NCI-H1436 treated with DMSO at 0.1 percent for 48 hours (cell line): ENCODE results near the gene P2RX7.
"Not testable (repeated sequence)": the region's sequence is repeated elsewhere in the genome, so short reads cannot be mapped to it uniquely, and the experiment has no call there.

Experiments used
- DNase-seq: peaks from one replicate; lab custom pipeline; 2025; lab: John Stamatoyannopoulos, UW

The P2RX7 gene

GRCh38 chr12:121208571-121208970, 75.9 kb downstream of the P2RX7 start:
- not testable (repeated sequence) for DNase-seq

GRCh38 chr12:121209221-121209620, 76.5 kb downstream of the P2RX7 start:
- DNase-seq: no peak

- DNase-seq: peak; percentile 50
These were observed 77.2 kb downstream of the P2RX7 start, which contains the start of gene P2RX4 for GRCh38 chr12:121209624-121210572. Gene P2RX4 (plus strand): TSS chr12:121210129. CDS start chr12:121210165, 36 bp downstream.

GRCh38 chr12:121212875-121213274, 80.2 kb downstream of the P2RX7 start:
- no peak for DNase-seq

GRCh38 chr12:121214166-121214777, 81.6 kb downstream of the P2RX7 start:
- DNase-seq: no peak

DNA sequence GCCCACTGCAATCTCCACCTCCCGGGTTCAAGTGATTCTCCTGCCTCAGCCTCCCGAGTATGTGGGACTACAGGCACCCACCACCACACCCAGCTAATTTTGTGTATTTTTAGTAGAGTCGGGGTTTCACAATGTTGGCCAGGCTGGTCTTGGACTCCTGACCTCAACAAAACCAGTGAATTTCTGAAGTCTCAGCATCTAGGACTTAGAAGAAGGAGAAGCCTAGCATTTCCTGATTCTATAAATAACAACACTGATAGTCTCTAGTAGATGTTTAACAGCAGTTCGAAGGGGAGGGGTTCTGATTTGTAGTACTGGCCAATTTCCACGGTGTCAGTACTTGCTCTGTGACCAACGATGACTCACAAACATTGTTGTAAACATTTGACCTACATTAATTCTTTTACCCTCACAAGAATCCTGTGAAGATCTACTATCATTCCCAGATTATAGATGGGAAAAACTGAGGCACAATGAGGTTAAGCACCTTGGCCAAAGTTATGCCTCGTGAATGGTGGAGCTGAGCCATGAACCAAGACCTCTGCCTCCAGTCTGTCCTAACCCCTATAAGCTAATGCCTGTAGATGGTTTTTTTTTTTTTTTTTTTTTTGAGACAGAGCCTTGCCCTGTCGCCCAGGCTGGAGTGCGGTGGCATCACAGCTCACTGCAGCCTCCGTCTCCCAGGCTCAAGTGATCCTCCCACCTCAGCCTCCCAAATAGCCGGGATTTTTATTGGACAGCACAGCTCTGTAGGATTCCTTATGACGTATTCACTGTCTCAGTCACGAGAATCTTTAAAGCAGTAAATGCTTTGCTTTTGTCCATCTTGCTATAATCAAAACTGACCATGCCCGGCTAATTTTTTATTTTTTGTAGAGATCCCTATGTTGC, 82.4 kb downstream of the P2RX7 start:
- DNase-seq: no peak

DNA sequence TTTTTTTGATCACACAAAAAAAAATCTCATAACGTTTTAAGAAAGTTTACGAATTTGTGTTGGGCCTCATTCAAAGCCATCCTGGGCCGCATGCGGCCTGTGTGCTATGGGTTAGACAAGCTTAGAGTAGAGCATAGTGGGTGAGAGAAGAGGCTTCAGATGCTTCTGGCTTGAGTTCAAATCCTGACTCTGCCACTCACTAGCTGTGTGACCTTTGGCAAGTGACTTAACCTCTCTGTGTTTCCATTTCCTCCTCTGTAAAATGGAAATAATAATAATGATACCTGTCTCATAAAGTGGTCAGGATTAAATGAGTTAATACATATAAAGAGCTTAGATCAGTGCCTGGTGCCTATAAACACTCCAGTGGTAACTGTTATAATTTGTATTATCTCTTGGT, 83.4 kb downstream of the P2RX7 start:
- no peak for DNase-seq

- DNase-seq: no peak
These were observed 84.4 kb downstream of the P2RX7 start for GRCh38 chr12:121217063-121217462.

DNA sequence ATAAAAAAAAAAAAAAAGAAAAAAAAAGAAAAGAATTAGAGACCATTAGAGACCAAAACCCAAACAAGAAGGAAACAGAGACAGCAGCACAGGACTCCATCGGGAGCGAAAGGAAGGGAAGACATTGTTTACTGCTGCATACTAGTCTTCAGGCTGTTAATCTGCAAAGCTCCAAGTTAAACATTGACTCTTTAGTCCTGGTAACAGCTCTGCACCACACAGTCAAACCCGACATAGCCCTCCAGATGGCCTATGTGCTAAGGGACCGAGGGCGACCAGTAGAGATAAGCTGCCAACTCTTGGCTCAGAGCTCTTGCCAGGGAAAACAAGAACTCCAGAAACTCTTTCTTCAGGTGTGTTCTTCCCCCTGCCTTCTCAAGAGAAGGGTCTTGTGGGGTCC, 85.1 kb downstream of the P2RX7 start:
- no peak for DNase-seq

GRCh38 chr12:121218588-121219352, 86.1 kb downstream of the P2RX7 start:
- DNase-seq: no peak

DNA sequence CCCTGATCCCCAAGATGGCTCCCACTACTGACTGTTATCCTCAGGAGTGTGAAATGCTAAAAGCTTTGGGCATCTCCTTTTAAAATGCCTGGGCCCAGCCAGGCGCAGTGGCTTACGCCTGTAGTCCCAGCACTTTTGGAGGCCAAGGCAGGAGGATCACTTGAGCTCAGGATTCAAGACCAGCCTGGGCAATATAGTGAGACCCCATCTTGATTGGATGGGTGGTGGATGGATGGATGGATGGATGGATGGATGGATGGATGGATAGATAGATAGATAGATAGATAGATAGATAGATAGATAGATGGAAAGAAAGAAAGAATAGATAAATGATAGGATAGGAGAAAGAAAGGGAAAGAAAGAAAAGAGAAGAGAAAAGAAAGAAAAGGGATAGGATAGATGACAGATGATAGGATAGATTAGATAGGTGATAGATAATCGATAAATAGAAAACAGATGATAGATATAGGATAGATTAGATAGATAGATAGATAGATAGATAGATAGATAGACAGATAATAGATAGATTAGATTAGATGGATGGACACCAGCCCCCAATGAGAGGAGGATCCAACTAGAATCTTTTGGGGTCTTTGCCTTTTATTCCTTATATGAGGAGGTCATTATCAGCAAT, 86.8 kb downstream of the P2RX7 start:
- DNase-seq: no peak

DNA sequence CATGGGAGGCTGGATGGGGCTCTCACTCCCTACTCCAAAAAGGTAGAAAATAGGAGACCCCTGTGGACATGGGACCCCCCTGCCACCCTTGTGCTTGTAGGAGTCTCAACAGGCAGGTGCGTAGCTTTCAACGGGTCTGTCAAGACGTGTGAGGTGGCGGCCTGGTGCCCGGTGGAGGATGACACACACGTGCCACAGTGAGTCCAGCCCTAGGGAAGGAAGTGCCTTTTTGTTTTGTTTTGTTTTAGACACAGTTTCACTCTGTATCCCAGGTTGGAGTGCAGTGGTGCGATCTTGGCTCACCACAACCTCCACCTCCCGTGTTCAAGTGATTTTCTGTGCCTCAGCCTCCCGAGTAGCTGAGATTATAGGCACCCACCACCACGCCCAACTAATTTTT, 90.2 kb downstream of the P2RX7 start:
- DNase-seq: no peak

DNA sequence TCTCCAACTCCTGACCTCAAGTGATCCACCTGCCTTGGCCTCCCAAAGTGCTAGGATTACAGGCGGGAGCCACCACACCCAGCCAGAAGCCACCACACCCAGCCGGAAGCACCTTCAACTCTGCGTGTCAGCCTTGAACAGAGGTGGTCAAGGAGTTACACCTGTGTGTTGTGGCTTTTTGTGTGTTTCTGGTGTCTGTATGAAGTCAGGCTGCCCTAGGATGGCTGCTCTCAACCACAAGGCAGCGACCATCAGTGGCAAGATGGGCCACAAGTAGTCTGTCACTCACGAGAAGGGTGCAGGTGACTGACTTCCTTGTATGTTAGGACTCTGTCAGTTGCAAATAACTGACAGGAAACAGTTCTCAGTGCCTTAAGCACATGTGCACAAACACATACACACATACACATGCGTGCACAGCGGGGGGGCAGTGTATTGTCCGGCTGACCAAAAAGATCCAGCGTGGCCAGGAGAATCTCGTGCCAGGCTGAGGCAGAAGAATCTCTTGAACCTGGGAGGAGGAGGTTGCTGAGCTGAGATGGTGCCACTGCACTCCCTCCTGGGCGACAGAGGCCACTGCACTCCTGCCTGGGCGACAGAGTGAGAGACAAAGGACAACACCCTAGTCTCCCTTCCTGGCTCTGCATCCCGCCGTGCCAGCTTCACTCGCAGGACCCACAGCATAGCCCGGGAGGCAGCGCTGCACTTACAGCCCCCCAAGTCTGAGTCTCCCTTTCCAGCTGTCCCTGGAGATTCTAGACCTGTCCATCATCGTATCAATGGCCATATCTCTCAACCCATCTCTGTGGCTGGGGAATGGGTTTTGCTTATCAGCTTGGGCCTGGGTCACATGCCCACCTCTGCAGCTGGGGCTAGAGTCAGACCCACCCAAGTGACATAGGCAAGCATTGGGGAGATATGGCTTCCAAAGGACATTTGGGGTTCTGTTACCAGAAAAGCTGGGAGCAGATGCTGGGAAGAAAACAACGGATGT, 90.9 kb downstream of the P2RX7 start:
- no peak for DNase-seq

GRCh38 chr12:121224591-121224990, 91.9 kb downstream of the P2RX7 start:
- DNase-seq: no peak

DNA sequence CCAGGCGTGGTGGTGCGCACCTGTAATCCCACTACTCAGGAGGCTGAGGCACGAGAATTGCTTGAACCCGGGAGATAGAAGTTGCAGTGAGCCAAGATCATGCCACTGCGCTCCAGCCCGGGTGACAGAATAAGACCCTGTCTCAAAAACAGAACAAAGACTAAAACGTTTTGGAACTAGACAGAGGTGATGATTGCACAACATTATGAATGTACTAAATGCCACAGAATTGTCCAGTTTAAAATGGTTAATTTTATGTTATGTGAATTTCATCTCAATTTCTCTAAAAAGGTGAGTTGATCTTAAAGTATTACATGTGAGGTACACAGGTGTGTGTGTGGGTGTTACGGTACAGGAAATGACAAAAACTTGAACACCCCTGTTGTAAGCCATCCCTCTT, 93.7 kb downstream of the P2RX7 start:
- no peak for DNase-seq

- DNase-seq: not testable (repeated sequence)
These were observed 94.2 kb downstream of the P2RX7 start for GRCh38 chr12:121226871-121227270.

GRCh38 chr12:121227294-121227693, 94.6 kb downstream of the P2RX7 start:
- no peak for DNase-seq

GRCh38 chr12:121228919-121229665, 96.4 kb downstream of the P2RX7 start:
- DNase-seq: no peak
